Astrocyte (in vitro differentiated cells and primary cell): ENCODE measurements around the gene PARD3B.

Experiments
- CTCF ChIP-seq: IDR thresholded peaks from 2 replicates; pipeline ENCODE4 v1.5.1; 2011; ENCODE audit warnings: low read depth, mild to moderate bottlenecking, inconsistent platforms, low read length, moderate library complexity; ENCODE audit not compliant: insufficient read depth
- EZH2 ChIP-seq: IDR thresholded peaks from 2 replicates; pipeline ENCODE4 v1.6.1; 2012; ENCODE audit warnings: mild to moderate bottlenecking, low read length, inconsistent platforms; ENCODE audit not compliant: insufficient read depth

GRCh38 chr2:204948822-204949221 is 403.5 kb downstream of the PARD3B start:
- TF ChIP-seq CTCF (no peak), EZH2 (no peak)
